ES-I3 (cell line): ENCODE measurements around the gene GNA12.
"Not testable (repeated sequence)": the region's sequence is repeated elsewhere in the genome, so short reads cannot be mapped to it uniquely, and the experiment has no call there.

ENCODE experiments used
- H3K36me3 ChIP-seq: 2 replicates; pipeline ENCODE4 v1.6.1; 2013; ENCODE audit warnings: mild to moderate bottlenecking, low read length, control low read depth, moderate library complexity; ENCODE audit not compliant: insufficient read depth
- H3K4me1 ChIP-seq: 2 replicates; pipeline ENCODE4 v1.6.1; 2013; ENCODE audit warnings: mild to moderate bottlenecking, control low read depth, low read length; ENCODE audit not compliant: insufficient read depth
- H3K9ac ChIP-seq: 2 replicates; pipeline ENCODE4 v1.6.1; 2013; ENCODE audit warnings: low read depth, mild to moderate bottlenecking, low read length, moderate library complexity
- H3K9me3 ChIP-seq: 2 replicates; pipeline ENCODE4 v1.6.1; 2013; ENCODE audit warnings: mild to moderate bottlenecking, low read length, moderate library complexity; ENCODE audit not compliant: control insufficient read depth, insufficient read depth

GNA12 gene

GRCh38 chr7:2694122-2694436, 150.0 kb downstream of the GNA12 start:
- not testable (repeated sequence) for H3K9me3 ChIP-seq, H3K4me1 ChIP-seq, H3K9ac ChIP-seq, H3K36me3 ChIP-seq

- not testable (repeated sequence) for H3K9me3 ChIP-seq, H3K9ac ChIP-seq, H3K4me1 ChIP-seq, H3K36me3 ChIP-seq
These were observed 150.5 kb downstream of the GNA12 start for GRCh38 chr7:2693420-2694121.

- Histone ChIP-seq H3K4me1 (peaks cover 11% of the 10 kb centered on the region; the same call in 1 of the 2 replicates), H3K9me3 (no peaks in the 10 kb centered on the region), H3K36me3 (no peaks in the 10 kb centered on the region), H3K9ac (no peak overlapping the region)
These were observed 151.6 kb downstream of the GNA12 start for GRCh38 chr7:2692543-2692942.

- not testable (repeated sequence) for H3K9me3 ChIP-seq, H3K9ac ChIP-seq, H3K36me3 ChIP-seq
- peaks cover 14% of the 10 kb centered on the region; the same call in 1 of the 2 replicates for H3K4me1 ChIP-seq
These were observed 152.1 kb downstream of the GNA12 start for GRCh38 chr7:2691932-2692439.

GRCh38 chr7:2691011-2691707, 152.9 kb downstream of the GNA12 start:
- H3K4me1 ChIP-seq: peaks cover 14% of the 10 kb centered on the region; the same call in 1 of the 2 replicates
- no peaks in the 10 kb centered on the region for H3K36me3 ChIP-seq
- no peaks in the 10 kb centered on the region for H3K9me3 ChIP-seq
- no peak overlapping the region for H3K9ac ChIP-seq

GRCh38 chr7:2689951-2690705, 154.0 kb downstream of the GNA12 start:
- Histone ChIP-seq H3K36me3 (no peaks in the 10 kb centered on the region), H3K9me3 (no peaks in the 10 kb centered on the region), H3K9ac (no peak overlapping the region), H3K4me1 (peaks cover 14% of the 10 kb centered on the region; the same call in 1 of the 2 replicates)

GRCh38 chr7:2689343-2689847, 154.7 kb downstream of the GNA12 start:
- H3K9ac ChIP-seq: no peak overlapping the region
- peaks cover 14% of the 10 kb centered on the region; the same call in 1 of the 2 replicates for H3K4me1 ChIP-seq
- H3K36me3 ChIP-seq: no peaks in the 10 kb centered on the region
- H3K9me3 ChIP-seq: no peaks in the 10 kb centered on the region

GRCh38 chr7:2688409-2689342, 155.4 kb downstream of the GNA12 start:
- H3K9ac ChIP-seq: peak overlapping the region; percentile 57
- peaks cover 14% of the 10 kb centered on the region; the same call in 1 of the 2 replicates for H3K4me1 ChIP-seq
- no peaks in the 10 kb centered on the region for H3K9me3 ChIP-seq
- H3K36me3 ChIP-seq: no peaks in the 10 kb centered on the region

GRCh38 chr7:2687881-2688318, 156.2 kb downstream of the GNA12 start, which contains the start of gene AMZ1:
Gene AMZ1, plus strand, starts transcription at chr7:2688202. Its CDS starts 12,250 bp downstream, at chr7:2700452.
- H3K4me1 ChIP-seq: peaks cover 14% of the 10 kb centered on the region; the same call in 1 of the 2 replicates
- no peaks in the 10 kb centered on the region for H3K9me3 ChIP-seq
- H3K9ac ChIP-seq: peak within 1 kb of the TSS; percentile 57

GRCh38 chr7:2687338-2687869, 156.7 kb downstream of the GNA12 start:
- Histone ChIP-seq H3K36me3 (no peaks in the 10 kb centered on the region), H3K9ac (peak overlapping the region; percentile 37; the same call in 1 of the 2 replicates), H3K4me1 (peaks cover 14% of the 10 kb centered on the region; the same call in 1 of the 2 replicates), H3K9me3 (no peaks in the 10 kb centered on the region)

More at GRCh38 chr7:2687881-2688318, 156.2 kb downstream of the GNA12 start, which contains the start of gene AMZ1:
- no peaks in the 10 kb centered on the region for H3K36me3 ChIP-seq

- Histone ChIP-seq H3K4me1 (peaks cover 14% of the 10 kb centered on the region; the same call in 1 of the 2 replicates), H3K9ac (no peak overlapping the region), H3K36me3 (no peaks in the 10 kb centered on the region), H3K9me3 (no peaks in the 10 kb centered on the region)
These were observed 158.0 kb downstream of the GNA12 start for GRCh38 chr7:2686101-2686500.

GRCh38 chr7:2684501-2684900, 159.6 kb downstream of the GNA12 start:
- Histone ChIP-seq H3K9ac (no peak overlapping the region), H3K36me3 (no peaks in the 10 kb centered on the region), H3K4me1 (peaks cover 9% of the 10 kb centered on the region; the same call in 1 of the 2 replicates), H3K9me3 (no peaks in the 10 kb centered on the region)
